Posterior cingulate gyrus (tissue), 11 donors: Measurements from ENCODE around the gene RAPGEF2.
"Not testable (repeated sequence)": the region's sequence is repeated elsewhere in the genome, so short reads cannot be mapped to it uniquely, and the experiment has no call there.

Experiments
- DNase-seq, 10 donors: peaks; one replicate each; pipeline versions ENCODE4 v3.0.0 to v3.0.0-alpha.2; 2020 to 2021; ENCODE audit warnings: mixed read lengths in 3 of 10
- intact Hi-C: fragments of 100-400 bp; cut with DNase I; formaldehyde crosslinking; loops from one replicate; pipeline ENCODE4 v1.15.1; 2023

Gene RAPGEF2

GRCh38 chr4:159346681-159347080 is 243.8 kb downstream of the RAPGEF2 start:
- no peak for DNase-seq
- intact Hi-C loops: no loop called here

GRCh38 chr4:159347813-159348212 is 244.9 kb downstream of the RAPGEF2 start:
- intact Hi-C loops: no loop called here

GRCh38 chr4:159349332-159349731 is 246.5 kb downstream of the RAPGEF2 start:
- no peak for DNase-seq
- intact Hi-C loops: no loop called here

More at GRCh38 chr4:159347813-159348212, 244.9 kb downstream of the RAPGEF2 start:
- DNase-seq: no peak

- intact Hi-C loops: no loop called here
These were observed 249.7 kb downstream of the RAPGEF2 start for GRCh38 chr4:159352609-159353008.

GRCh38 chr4:159353422-159354116 is 250.7 kb downstream of the RAPGEF2 start:
- intact Hi-C loops: no loop called here
- DNase-seq: no peak

More at GRCh38 chr4:159352609-159353008, 249.7 kb downstream of the RAPGEF2 start:
- peak in 4 of 10 donors; percentile 27 to 70 (median 38) for DNase-seq

GRCh38 chr4:159355466-159355865 is 252.6 kb downstream of the RAPGEF2 start:
- no peak for DNase-seq

GRCh38 chr4:159357350-159357749 is 254.5 kb downstream of the RAPGEF2 start:
- intact Hi-C loops: no loop called here
- no peak for DNase-seq

More at GRCh38 chr4:159355466-159355865, 252.6 kb downstream of the RAPGEF2 start:
- intact Hi-C loops: no loop called here

- intact Hi-C loops: no loop called here
- DNase-seq: no peak
These were observed 255.3 kb downstream of the RAPGEF2 start for GRCh38 chr4:159358226-159358625.

- intact Hi-C loops: no loop called here
These were observed 257.7 kb downstream of the RAPGEF2 start for GRCh38 chr4:159360549-159360948.

GRCh38 chr4:159363361-159363760 is 260.5 kb downstream of the RAPGEF2 start:
- intact Hi-C loops: no loop called here
- DNase-seq: no peak

More at GRCh38 chr4:159360549-159360948, 257.7 kb downstream of the RAPGEF2 start:
- no peak for DNase-seq

GRCh38 chr4:159366966-159367780 is 264.3 kb downstream of the RAPGEF2 start:
- intact Hi-C loops: no loop called here
- DNase-seq: peak in 2 of 10 donors; percentile 22 to 80

GRCh38 chr4:159367781-159368080 is 264.9 kb downstream of the RAPGEF2 start:
- DNase-seq: no peak
- intact Hi-C loops: no loop called here

GRCh38 chr4:159368320-159368719 is 265.4 kb downstream of the RAPGEF2 start:
- DNase-seq: no peak
- intact Hi-C loops: no loop called here

- intact Hi-C loops: no loop called here
- DNase-seq: no peak
These were observed 266.4 kb downstream of the RAPGEF2 start for GRCh38 chr4:159369256-159369655.

GRCh38 chr4:159370286-159370685 is 267.4 kb downstream of the RAPGEF2 start:
- intact Hi-C loops: no loop called here

GRCh38 chr4:159374749-159375530 is 272.1 kb downstream of the RAPGEF2 start:
- no peak for DNase-seq
- intact Hi-C loops: no loop called here

More at GRCh38 chr4:159370286-159370685, 267.4 kb downstream of the RAPGEF2 start:
- no peak for DNase-seq

GRCh38 chr4:159376289-159376688 is 273.4 kb downstream of the RAPGEF2 start:
- intact Hi-C loops: no loop called here

GRCh38 chr4:159378056-159378616 is 275.3 kb downstream of the RAPGEF2 start:
- DNase-seq: no peak
- intact Hi-C loops: no loop called here

More at GRCh38 chr4:159376289-159376688, 273.4 kb downstream of the RAPGEF2 start:
- no peak for DNase-seq

- intact Hi-C loops, DNase-seq: not testable (repeated sequence)
These were observed 276.2 kb downstream of the RAPGEF2 start for GRCh38 chr4:159379064-159379463.

- DNase-seq: no peak
- intact Hi-C loops: no loop called here
These were observed 277.0 kb downstream of the RAPGEF2 start for GRCh38 chr4:159379836-159380235.
